HG03469 (cell line): ENCODE data around the gene KIF5B.
"Not testable (repeated sequence)": the region's sequence is repeated elsewhere in the genome, so short reads cannot be mapped to it uniquely, and the experiment has no call there.

ENCODE experiments used
- ATAC-seq: cut with Tn5 transposase; IDR thresholded peaks from one replicate; pipeline ENCODE4 v1.9.1; 2021; ENCODE audit warnings: mild to moderate bottlenecking, moderate library complexity, moderate number of reproducible peaks; ENCODE audit not compliant: unreplicated experiment

Gene KIF5B

GRCh38 chr10:32017044-32017443 lies 39.2 kb downstream of the KIF5B start:
- no peak for ATAC-seq

GRCh38 chr10:32015386-32015785 lies 40.8 kb downstream of the KIF5B start:
- no peak for ATAC-seq

GRCh38 chr10:32007026-32007425 lies 49.2 kb downstream of the KIF5B start:
- ATAC-seq: no peak

- ATAC-seq: no peak
Observed at GRCh38 chr10:32005050-32005449, 51.2 kb downstream of the KIF5B start.

- ATAC-seq: no peak
Observed at GRCh38 chr10:32004161-32004591, 52.0 kb downstream of the KIF5B start.

GRCh38 chr10:32002531-32002930 lies 53.7 kb downstream of the KIF5B start:
- ATAC-seq: no peak

- ATAC-seq: no peak
Observed at GRCh38 chr10:32000937-32001336, 55.3 kb downstream of the KIF5B start.

- ATAC-seq: no peak
Observed at GRCh38 chr10:31999836-32000235, 56.4 kb downstream of the KIF5B start.

GRCh38 chr10:31999070-31999660 lies 57.1 kb downstream of the KIF5B start:
- ATAC-seq: no peak

GRCh38 chr10:31994926-31995325 lies 61.3 kb downstream of the KIF5B start:
- ATAC-seq: no peak

- ATAC-seq: no peak
Observed at GRCh38 chr10:31990937-31991336, 65.3 kb downstream of the KIF5B start.

- ATAC-seq: not testable (repeated sequence)
Observed at GRCh38 chr10:31987786-31988185, 68.4 kb downstream of the KIF5B start.

- no peak for ATAC-seq
Observed at GRCh38 chr10:31982111-31982510, 74.1 kb downstream of the KIF5B start.

GRCh38 chr10:31980471-31980870 lies 75.8 kb downstream of the KIF5B start:
- no peak for ATAC-seq

GRCh38 chr10:31979071-31979470 lies 77.2 kb downstream of the KIF5B start:
- not testable (repeated sequence) for ATAC-seq

- ATAC-seq: no peak
Observed at GRCh38 chr10:31978156-31978483, 78.1 kb downstream of the KIF5B start.

- no peak for ATAC-seq
Observed at GRCh38 chr10:31977440-31978155, 78.6 kb downstream of the KIF5B start.

- ATAC-seq: no peak
Observed at GRCh38 chr10:31975157-31975765, 81.0 kb downstream of the KIF5B start.

GRCh38 chr10:31974434-31975124 lies 81.6 kb downstream of the KIF5B start:
- no peak for ATAC-seq

GRCh38 chr10:31972519-31973041 lies 83.6 kb downstream of the KIF5B start:
- ATAC-seq: no peak

- ATAC-seq: not testable (repeated sequence)
Observed at GRCh38 chr10:31969847-31970246, 86.4 kb downstream of the KIF5B start.
